ENCODE data around the gene IPCEF1. TPM values are rescaled to one million over a fixed set of nuclear protein-coding genes. Genes with fewer than 3 reads are reported as not detected.

IPCEF1 gene
- polyA plus RNA-seq, 2 of the 4 experiments (the other 2 are of a cell fraction): 0.01 TPM; not detected in 1

DNA sequence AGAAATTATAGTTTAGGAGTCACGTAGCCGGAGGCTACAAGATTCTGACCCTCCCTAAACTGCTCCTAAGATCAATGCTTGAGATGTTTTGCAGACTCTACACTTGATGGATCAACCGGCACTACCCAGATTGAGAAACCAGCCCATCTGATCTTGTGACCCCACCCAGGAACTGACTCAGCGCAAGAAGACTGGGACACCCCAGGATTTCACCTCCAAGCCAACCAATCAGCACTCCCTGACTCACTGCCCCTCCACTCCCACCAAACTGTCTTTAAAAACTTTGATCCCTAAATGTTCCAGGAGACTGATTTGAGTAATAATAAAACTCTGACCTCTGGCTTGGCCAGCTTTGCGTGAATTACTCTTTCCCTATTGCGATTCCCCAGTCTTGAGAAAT lies 217.8 kb downstream of the IPCEF1 start:
- no peaks in the 10 kb centered on the region for H3K4me1 ChIP-seq
- H3K4me2 ChIP-seq: no peak overlapping the region
- FAIRE-seq (no peak), ATAC-seq (no peak), DNase-seq (ENCODE audit: low read depth in 1 of 2, low spot score in 1 of 2) (no peak)
- H3K4me3 ChIP-seq: no peak overlapping the region
- POLR2A ChIA-PET: no interaction called here
- no peak for TF ChIP-seq EHMT2 (IDR thresholded peaks at IDR 0.05; ENCODE audit: low read depth)
- TF ChIP-seq ESRRA (IDR thresholded peaks at IDR 0.05; ENCODE audit: borderline replicate concordance, low read length): no peak
- no peak for TF ChIP-seq RAD21 (conservative IDR thresholded peaks at IDR 0.05 in 1 of 2, IDR thresholded peaks at IDR 0.05 in 1 of 2)
- TF ChIP-seq ZC3H11A (IDR thresholded peaks at IDR 0.05): no peak
- TF ChIP-seq NPAS2 (CRISPR knock-in tag; IDR thresholded peaks at IDR 0.05; ENCODE audit: borderline replicate concordance): no peak
- no peak for TF ChIP-seq MAFK (IDR thresholded peaks at IDR 0.05; ENCODE audit: partially characterized antibody)
- no peak for TF ChIP-seq FOSB (CRISPR knock-in tag; IDR thresholded peaks at IDR 0.05)
- TF ChIP-seq MYC (IDR thresholded peaks at IDR 0.05; ENCODE audit: borderline replicate concordance, low read length): no peak
- no peak for TF ChIP-seq RCOR1 (IDR thresholded peaks at IDR 0.05; ENCODE audit: low read depth, low read length)
- TF ChIP-seq MAZ (IDR thresholded peaks at IDR 0.05; ENCODE audit: borderline replicate concordance, low read depth, low read length): no peak
- TF ChIP-seq HOXA7 (CRISPR knock-in tag; IDR thresholded peaks at IDR 0.05): no peak
- no peak for TF ChIP-seq GATA3 (IDR thresholded peaks at IDR 0.05; ENCODE audit: borderline replicate concordance)
- CTCF ChIA-PET: interaction anchor here (2.0 kb wide), 1 partner anchor 15 kb away, joined by 6 read pairs; no protein-coding TSS in a partner anchor
- H3K9me3 ChIP-seq: no peaks in the 10 kb centered on the region
- H3K27ac ChIP-seq: no peak overlapping the region
- 76% methylated on average over 6 of the region's 6 CpGs for WGBS (ENCODE audit: missing lambda C conversion rate)

DNA sequence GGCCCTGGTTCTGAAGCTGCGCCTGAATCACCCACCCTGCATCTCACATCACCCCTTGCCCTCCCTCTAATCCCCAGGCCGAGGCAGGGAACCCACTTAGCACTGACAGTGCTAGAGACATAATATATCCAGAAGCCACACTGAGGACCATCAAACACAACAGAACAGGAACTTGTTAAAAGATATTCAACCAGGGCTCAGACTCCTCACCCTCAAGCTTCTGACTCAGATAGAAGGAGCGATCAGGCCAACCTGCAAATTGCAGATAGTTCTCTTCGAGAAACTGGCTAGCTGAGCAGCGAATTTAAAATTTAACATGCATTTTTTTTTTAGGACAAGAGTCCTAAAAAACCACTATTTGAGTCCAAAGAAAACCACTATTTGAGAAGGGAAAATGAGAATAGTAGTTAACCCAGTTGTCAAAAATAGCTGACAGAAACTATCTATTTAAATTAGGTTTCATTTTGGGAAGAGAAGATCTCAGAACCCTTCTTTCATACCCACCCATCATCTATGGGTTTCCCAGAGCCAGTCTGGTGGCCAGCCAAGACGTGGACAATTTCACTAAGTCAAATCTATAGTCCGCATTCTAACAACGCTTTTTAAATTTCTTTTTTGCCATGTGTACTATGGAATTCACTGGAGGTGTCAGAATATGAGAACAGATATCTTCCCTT lies 222.0 kb downstream of the IPCEF1 start:
- FAIRE-seq: no peak
- POLR2A ChIA-PET: no interaction called here
- 37% methylated on average over 7 of the region's 8 CpGs for WGBS (ENCODE audit: missing lambda C conversion rate)

More for the DNA sequence above, 222.0 kb downstream of the IPCEF1 start:
- Histone ChIP-seq H3K27ac (no peak overlapping the region), H3K4me1 (no peaks in the 10 kb centered on the region), H3K4me3 (no peak overlapping the region), H3K9me3 (no peaks in the 10 kb centered on the region), H3K4me2 (no peak overlapping the region)
- TF ChIP-seq, protein P1, sequence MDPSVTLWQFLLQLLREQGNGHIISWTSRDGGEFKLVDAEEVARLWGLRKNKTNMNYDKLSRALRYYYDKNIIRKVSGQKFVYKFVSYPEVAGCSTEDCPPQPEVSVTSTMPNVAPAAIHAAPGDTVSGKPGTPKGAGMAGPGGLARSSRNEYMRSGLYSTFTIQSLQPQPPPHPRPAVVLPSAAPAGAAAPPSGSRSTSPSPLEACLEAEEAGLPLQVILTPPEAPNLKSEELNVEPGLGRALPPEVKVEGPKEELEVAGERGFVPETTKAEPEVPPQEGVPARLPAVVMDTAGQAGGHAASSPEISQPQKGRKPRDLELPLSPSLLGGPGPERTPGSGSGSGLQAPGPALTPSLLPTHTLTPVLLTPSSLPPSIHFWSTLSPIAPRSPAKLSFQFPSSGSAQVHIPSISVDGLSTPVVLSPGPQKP (IDR thresholded peaks at IDR 0.05; ENCODE audit: low read depth, low read length): no peak
- TF ChIP-seq, protein P2, sequence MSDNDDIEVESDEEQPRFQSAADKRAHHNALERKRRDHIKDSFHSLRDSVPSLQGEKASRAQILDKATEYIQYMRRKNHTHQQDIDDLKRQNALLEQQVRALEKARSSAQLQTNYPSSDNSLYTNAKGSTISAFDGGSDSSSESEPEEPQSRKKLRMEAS (IDR thresholded peaks at IDR 0.05): no peak
- TF ChIP-seq RFX5 (IDR thresholded peaks at IDR 0.05) (no peak), RARB (CRISPR knock-in tag; IDR thresholded peaks at IDR 0.05) (no peak)
- TF ChIP-seq, protein P3, sequence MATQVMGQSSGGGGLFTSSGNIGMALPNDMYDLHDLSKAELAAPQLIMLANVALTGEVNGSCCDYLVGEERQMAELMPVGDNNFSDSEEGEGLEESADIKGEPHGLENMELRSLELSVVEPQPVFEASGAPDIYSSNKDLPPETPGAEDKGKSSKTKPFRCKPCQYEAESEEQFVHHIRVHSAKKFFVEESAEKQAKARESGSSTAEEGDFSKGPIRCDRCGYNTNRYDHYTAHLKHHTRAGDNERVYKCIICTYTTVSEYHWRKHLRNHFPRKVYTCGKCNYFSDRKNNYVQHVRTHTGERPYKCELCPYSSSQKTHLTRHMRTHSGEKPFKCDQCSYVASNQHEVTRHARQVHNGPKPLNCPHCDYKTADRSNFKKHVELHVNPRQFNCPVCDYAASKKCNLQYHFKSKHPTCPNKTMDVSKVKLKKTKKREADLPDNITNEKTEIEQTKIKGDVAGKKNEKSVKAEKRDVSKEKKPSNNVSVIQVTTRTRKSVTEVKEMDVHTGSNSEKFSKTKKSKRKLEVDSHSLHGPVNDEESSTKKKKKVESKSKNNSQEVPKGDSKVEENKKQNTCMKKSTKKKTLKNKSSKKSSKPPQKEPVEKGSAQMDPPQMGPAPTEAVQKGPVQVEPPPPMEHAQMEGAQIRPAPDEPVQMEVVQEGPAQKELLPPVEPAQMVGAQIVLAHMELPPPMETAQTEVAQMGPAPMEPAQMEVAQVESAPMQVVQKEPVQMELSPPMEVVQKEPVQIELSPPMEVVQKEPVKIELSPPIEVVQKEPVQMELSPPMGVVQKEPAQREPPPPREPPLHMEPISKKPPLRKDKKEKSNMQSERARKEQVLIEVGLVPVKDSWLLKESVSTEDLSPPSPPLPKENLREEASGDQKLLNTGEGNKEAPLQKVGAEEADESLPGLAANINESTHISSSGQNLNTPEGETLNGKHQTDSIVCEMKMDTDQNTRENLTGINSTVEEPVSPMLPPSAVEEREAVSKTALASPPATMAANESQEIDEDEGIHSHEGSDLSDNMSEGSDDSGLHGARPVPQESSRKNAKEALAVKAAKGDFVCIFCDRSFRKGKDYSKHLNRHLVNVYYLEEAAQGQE (IDR thresholded peaks at IDR 0.05): no peak
- no peak for ATAC-seq
- DNase-seq (ENCODE audit: low read depth in 1 of 2, low spot score in 1 of 2): no peak
- CTCF ChIA-PET: interaction anchor here (0.6 to 0.7 kb wide), 2 partner anchors 32 to 1713 kb away, joined by 3 to 4 read pairs; no protein-coding TSS in a partner anchor
